Osteoblast (primary cell): Measurements from ENCODE around the gene SRGAP2B. TPM values are rescaled to one million over a fixed set of nuclear protein-coding genes. Genes with fewer than 3 reads are reported as not detected.
"Not testable (repeated sequence)": the region's sequence is repeated elsewhere in the genome, so short reads cannot be mapped to it uniquely, and the experiment has no call there.

Experiments
- DNase-seq: peaks from one replicate; pipeline ENCODE4 v3.0.0; 2011; ENCODE audit warnings: low spot score, mixed read lengths; ENCODE audit not compliant: insufficient read length; ENCODE audit errors: missing footprints
- H2AFZ ChIP-seq: 2 replicates; pipeline ENCODE4 v1.6.0; 2011; ENCODE audit warnings: mild to moderate bottlenecking, low read length
- H3K27ac ChIP-seq: 2 replicates; pipeline ENCODE4 v1.5.1; 2011; ENCODE audit warnings: mild to moderate bottlenecking, low read depth, low read length, moderate library complexity
- H3K27me3 ChIP-seq: 2 replicates; pipeline ENCODE4 v1.6.0; 2012; ENCODE audit warnings: mild to moderate bottlenecking, control low read depth, inconsistent platforms, low read length, moderate library complexity; ENCODE audit not compliant: insufficient read depth
- H3K36me3 ChIP-seq: 2 replicates; pipeline ENCODE4 v1.5.1; 2011; ENCODE audit warnings: mild to moderate bottlenecking, low read length, control low read depth, moderate library complexity; ENCODE audit not compliant: insufficient read depth
- H3K4me1 ChIP-seq: 2 replicates; pipeline ENCODE4 v1.5.1; 2011; ENCODE audit warnings: mild to moderate bottlenecking, low read length, control low read depth, moderate library complexity; ENCODE audit not compliant: insufficient read depth
- H3K4me2 ChIP-seq: 2 replicates; pipeline ENCODE4 v1.6.0; 2011; ENCODE audit warnings: mild to moderate bottlenecking, low read length; ENCODE audit not compliant: insufficient read depth
- H3K4me3 ChIP-seq: fragments of 200-600 bp; sonication (generic); 3 replicates; pipeline ENCODE4 v1.5.1; 2012; ENCODE audit warnings: mild to moderate bottlenecking, low read length, inconsistent platforms; ENCODE audit not compliant: insufficient read depth
- H3K79me2 ChIP-seq: 2 replicates; pipeline ENCODE4 v1.6.0; 2012; ENCODE audit warnings: mild to moderate bottlenecking, low read length, control low read depth, inconsistent platforms; ENCODE audit not compliant: insufficient read depth
- H3K9me3 ChIP-seq: 2 replicates; pipeline ENCODE4 v1.5.1; 2011; ENCODE audit warnings: low read depth, low read length, control low read depth
- H4K20me1 ChIP-seq: 2 replicates; pipeline ENCODE4 v1.6.0; 2012; ENCODE audit warnings: mild to moderate bottlenecking, low read length, control low read depth; ENCODE audit not compliant: insufficient read depth
- total RNA-seq: library from RNA; depleted of rRNA; stranded (reverse); fragments of >200 nt; gene quantifications from 2 replicates; pipeline ENCODE4 v1.2.3, GENCODE V29; 2012

The SRGAP2B gene
- total RNA-seq, 1 donor, result 30.0 TPM

GRCh38 chr1:144960929-144961488, 134.1 kb downstream of the SRGAP2B start:
- H3K9me3 ChIP-seq, H3K36me3 ChIP-seq, H3K4me3 ChIP-seq, H2AFZ ChIP-seq, H4K20me1 ChIP-seq, H3K4me2 ChIP-seq, H3K4me1 ChIP-seq, H3K79me2 ChIP-seq, H3K27me3 ChIP-seq, DNase-seq, H3K27ac ChIP-seq: not testable (repeated sequence)

- not testable (repeated sequence) for H3K4me3 ChIP-seq, H3K36me3 ChIP-seq, H3K4me1 ChIP-seq, H3K27ac ChIP-seq, H3K79me2 ChIP-seq, H4K20me1 ChIP-seq, H3K4me2 ChIP-seq, H3K27me3 ChIP-seq, H3K9me3 ChIP-seq, DNase-seq, H2AFZ ChIP-seq
These were observed 146.7 kb downstream of the SRGAP2B start for GRCh38 chr1:144948390-144948789.

GRCh38 chr1:144947495-144947894, 147.6 kb downstream of the SRGAP2B start:
- H3K36me3 ChIP-seq, H3K79me2 ChIP-seq, H3K4me3 ChIP-seq, H3K4me1 ChIP-seq, H3K27ac ChIP-seq, H4K20me1 ChIP-seq, DNase-seq, H3K4me2 ChIP-seq, H3K9me3 ChIP-seq, H2AFZ ChIP-seq, H3K27me3 ChIP-seq: not testable (repeated sequence)

- H2AFZ ChIP-seq, H3K4me3 ChIP-seq, H3K4me1 ChIP-seq, H3K36me3 ChIP-seq, H3K27ac ChIP-seq, H4K20me1 ChIP-seq, H3K9me3 ChIP-seq, DNase-seq, H3K79me2 ChIP-seq, H3K4me2 ChIP-seq, H3K27me3 ChIP-seq: not testable (repeated sequence)
These were observed 148.3 kb downstream of the SRGAP2B start for GRCh38 chr1:144946525-144947480.

- not testable (repeated sequence) for H3K27ac ChIP-seq, DNase-seq, H4K20me1 ChIP-seq, H3K4me1 ChIP-seq, H3K79me2 ChIP-seq, H3K4me3 ChIP-seq, H3K9me3 ChIP-seq, H2AFZ ChIP-seq, H3K27me3 ChIP-seq, H3K36me3 ChIP-seq, H3K4me2 ChIP-seq
These were observed 153.4 kb downstream of the SRGAP2B start for GRCh38 chr1:144941710-144942109.

- H3K36me3 ChIP-seq, DNase-seq, H3K9me3 ChIP-seq, H3K4me3 ChIP-seq, H4K20me1 ChIP-seq, H3K4me1 ChIP-seq, H2AFZ ChIP-seq, H3K4me2 ChIP-seq, H3K79me2 ChIP-seq, H3K27ac ChIP-seq, H3K27me3 ChIP-seq: not testable (repeated sequence)
These were observed 155.1 kb downstream of the SRGAP2B start for GRCh38 chr1:144940054-144940453.

- H3K36me3 ChIP-seq, H4K20me1 ChIP-seq, H3K27ac ChIP-seq, H3K79me2 ChIP-seq, H3K4me3 ChIP-seq, H2AFZ ChIP-seq, DNase-seq, H3K27me3 ChIP-seq, H3K4me1 ChIP-seq, H3K9me3 ChIP-seq, H3K4me2 ChIP-seq: not testable (repeated sequence)
These were observed 156.5 kb downstream of the SRGAP2B start for GRCh38 chr1:144938627-144939026.

GRCh38 chr1:144936186-144936732, 158.9 kb downstream of the SRGAP2B start:
- DNase-seq, H2AFZ ChIP-seq, H4K20me1 ChIP-seq, H3K4me2 ChIP-seq, H3K4me1 ChIP-seq, H3K9me3 ChIP-seq, H3K27ac ChIP-seq, H3K4me3 ChIP-seq, H3K79me2 ChIP-seq, H3K36me3 ChIP-seq, H3K27me3 ChIP-seq: not testable (repeated sequence)

GRCh38 chr1:144935310-144935709, 159.8 kb downstream of the SRGAP2B start:
- H3K36me3 ChIP-seq, DNase-seq, H3K9me3 ChIP-seq, H3K4me1 ChIP-seq, H3K27ac ChIP-seq, H4K20me1 ChIP-seq, H3K79me2 ChIP-seq, H3K27me3 ChIP-seq, H2AFZ ChIP-seq, H3K4me2 ChIP-seq, H3K4me3 ChIP-seq: not testable (repeated sequence)
